Mononuclear cell (primary cell): ENCODE measurements around the gene PAK4. TPM values are rescaled to one million over a fixed set of nuclear protein-coding genes. Genes with fewer than 3 reads are reported as not detected.
A peak's percentile ranks its signal among the peaks of the same experiment; 100 is the strongest.
"Not testable (repeated sequence)": the region's sequence is repeated elsewhere in the genome, so short reads cannot be mapped to it uniquely, and the experiment has no call there.

Source experiments
- H3K27me3 ChIP-seq: 2 replicates; pipeline ENCODE4 v1.6.0; 2011; ENCODE audit warnings: low read length, control low read depth; ENCODE audit not compliant: insufficient read depth
- H3K4me1 ChIP-seq: 2 replicates; pipeline ENCODE4 v1.5.1; 2011; ENCODE audit warnings: mild to moderate bottlenecking, low read length, control low read depth; ENCODE audit not compliant: insufficient read depth
- H3K4me3 ChIP-seq: 2 replicates; pipeline ENCODE4 v1.5.1; 2011; ENCODE audit warnings: mild to moderate bottlenecking, low read length, moderate library complexity
- H3K9me3 ChIP-seq: 2 replicates; pipeline ENCODE4 v1.5.1; 2011; ENCODE audit warnings: low read depth, mild to moderate bottlenecking, control low read depth, low read length
- total RNA-seq: library from RNA; depleted of rRNA; stranded (reverse); fragments of >200 nt; gene quantifications from one replicate; pipeline ENCODE4 v1.2.3, GENCODE V29; 2012

Gene PAK4
- total RNA-seq, 1 donor: 1.5 TPM

- Histone ChIP-seq H3K4me1 (no peaks in the 10 kb centered on the region), H3K4me3 (no peak overlapping the region), H3K9me3 (no peaks in the 10 kb centered on the region), H3K27me3 (no peaks in the 10 kb centered on the region)
Measured at GRCh38 chr19:39115105-39115847, 10.3 kb upstream of the PAK4 start.

GRCh38 chr19:39117023-39117422, 8.6 kb upstream of the PAK4 start:
- not testable (repeated sequence) for H3K27me3 ChIP-seq, H3K9me3 ChIP-seq, H3K4me3 ChIP-seq, H3K4me1 ChIP-seq

- peaks cover 2% of the 10 kb centered on the region for H3K27me3 ChIP-seq
- H3K4me1 ChIP-seq: peaks cover 4% of the 10 kb centered on the region
- H3K4me3 ChIP-seq: no peak overlapping the region
- no peaks in the 10 kb centered on the region for H3K9me3 ChIP-seq
Measured at GRCh38 chr19:39119830-39120229, 5.8 kb upstream of the PAK4 start.

- no peak overlapping the region for H3K4me3 ChIP-seq
Measured at GRCh38 chr19:39122934-39123731, 2.5 kb upstream of the PAK4 start.

DNA sequence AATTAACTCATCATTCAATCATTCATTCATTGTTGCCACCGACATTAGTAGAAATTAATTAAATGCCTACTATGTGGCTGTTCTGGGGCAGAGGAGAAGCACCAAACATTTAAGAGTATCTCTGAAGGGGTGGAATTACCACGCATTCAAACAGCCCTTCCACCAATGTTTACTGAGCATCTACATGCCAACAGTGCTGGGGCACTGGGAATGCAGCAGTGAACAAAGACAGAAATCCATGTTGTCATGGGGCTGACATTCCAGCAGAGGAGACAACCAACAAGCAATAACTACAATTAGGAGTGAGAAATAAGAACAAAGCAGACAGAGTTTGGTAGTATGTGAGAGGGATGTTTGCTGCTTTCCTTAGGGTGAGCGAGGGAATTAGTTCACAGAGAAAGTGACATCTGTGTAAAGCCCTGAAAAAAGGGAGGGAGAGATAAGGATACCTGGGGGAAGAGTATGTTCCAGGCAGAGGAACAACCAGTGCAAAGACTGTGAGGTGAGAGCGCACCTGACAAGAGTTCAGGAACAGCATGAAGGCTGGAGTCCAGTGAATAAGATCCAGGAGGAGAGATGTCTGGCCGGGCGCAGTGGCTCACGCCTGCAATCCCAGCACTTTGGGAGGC, 1.3 kb upstream of the PAK4 start:
- Histone ChIP-seq H3K4me3 (no peak overlapping the region), H3K9me3 (no peaks in the 10 kb centered on the region), H3K4me1 (peaks cover 11% of the 10 kb centered on the region), H3K27me3 (peaks cover 2% of the 10 kb centered on the region)

More at GRCh38 chr19:39122934-39123731, 2.5 kb upstream of the PAK4 start:
- peaks cover 11% of the 10 kb centered on the region for H3K4me1 ChIP-seq
- H3K9me3 ChIP-seq: no peaks in the 10 kb centered on the region
- peaks cover 2% of the 10 kb centered on the region for H3K27me3 ChIP-seq

- H3K27me3 ChIP-seq: peaks cover 2% of the 10 kb centered on the region
- peaks cover 11% of the 10 kb centered on the region for H3K4me1 ChIP-seq
- peak overlapping the region; percentile 68 for H3K4me3 ChIP-seq
- no peaks in the 10 kb centered on the region for H3K9me3 ChIP-seq
Measured at GRCh38 chr19:39125199-39125553, 410 bp upstream of the PAK4 start.

GRCh38 chr19:39126312-39127187, 964 bp downstream of the PAK4 start:
- Histone ChIP-seq H3K27me3 (no peaks in the 10 kb centered on the region), H3K4me3 (peak overlapping the region; percentile 68), H3K4me1 (peaks cover 11% of the 10 kb centered on the region), H3K9me3 (no peaks in the 10 kb centered on the region)

GRCh38 chr19:39127812-39128515, 2.4 kb downstream of the PAK4 start:
- no peaks in the 10 kb centered on the region for H3K27me3 ChIP-seq
- H3K4me3 ChIP-seq: no peak overlapping the region
- peaks cover 11% of the 10 kb centered on the region for H3K4me1 ChIP-seq
- no peaks in the 10 kb centered on the region for H3K9me3 ChIP-seq

DNA sequence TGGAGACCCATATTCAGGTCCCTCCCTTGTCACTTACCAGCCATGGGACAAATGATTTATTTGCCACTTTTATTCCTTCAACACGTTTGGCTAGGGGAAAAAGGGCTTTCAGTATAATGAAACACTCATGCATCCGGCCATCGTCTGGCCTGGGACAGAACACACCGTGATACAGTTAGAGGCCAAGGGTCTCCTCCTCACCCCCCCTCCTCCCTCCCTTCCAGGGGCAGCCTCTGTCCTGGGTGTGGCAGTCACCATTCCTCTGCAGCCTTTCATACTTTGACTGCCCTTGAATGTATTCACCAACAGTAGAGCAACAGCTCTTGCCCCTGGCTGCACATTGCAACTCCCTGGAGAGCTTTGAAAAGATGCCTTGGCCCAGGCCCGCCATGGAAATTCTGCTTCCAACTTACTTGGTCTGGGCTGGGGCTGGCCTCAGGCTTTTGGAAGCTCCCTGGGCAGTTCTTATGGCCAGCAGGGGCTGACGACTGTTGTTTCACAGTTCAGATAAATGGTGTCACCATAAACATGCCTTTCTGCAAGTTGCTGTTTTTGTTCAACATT, 3.0 kb downstream of the PAK4 start:
- Histone ChIP-seq H3K4me3 (no peak overlapping the region), H3K9me3 (no peaks in the 10 kb centered on the region), H3K27me3 (no peaks in the 10 kb centered on the region), H3K4me1 (peaks cover 11% of the 10 kb centered on the region)

DNA sequence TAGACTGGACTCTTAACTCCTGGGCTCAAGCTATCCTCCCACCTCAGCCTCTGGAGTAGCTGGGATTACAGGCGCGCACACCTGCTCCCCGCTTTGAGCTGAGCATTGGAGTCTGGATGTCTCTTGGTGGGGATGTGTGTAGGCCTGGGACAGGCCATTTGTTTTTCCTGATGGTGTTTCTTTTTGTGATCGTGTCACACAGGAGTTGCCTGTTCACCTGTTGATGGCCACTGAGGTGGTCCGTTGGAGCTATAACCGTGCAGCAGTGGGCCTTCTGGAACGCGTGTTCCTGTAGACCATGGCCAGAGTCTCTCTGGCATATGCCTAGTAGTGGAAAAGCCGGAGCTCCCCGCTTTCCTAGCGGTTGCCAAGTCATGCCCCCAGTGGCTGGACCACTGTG, 3.5 kb downstream of the PAK4 start:
- Histone ChIP-seq H3K4me1 (peaks cover 11% of the 10 kb centered on the region), H3K9me3 (no peaks in the 10 kb centered on the region), H3K27me3 (no peaks in the 10 kb centered on the region), H3K4me3 (no peak overlapping the region)

- no peaks in the 10 kb centered on the region for H3K9me3 ChIP-seq
- no peaks in the 10 kb centered on the region for H3K27me3 ChIP-seq
- H3K4me1 ChIP-seq: no peaks in the 10 kb centered on the region
- no peak overlapping the region for H3K4me3 ChIP-seq
Measured at GRCh38 chr19:39130337-39131254, 5.0 kb downstream of the PAK4 start.

- Histone ChIP-seq H3K27me3 (no peaks in the 10 kb centered on the region), H3K4me3 (no peak overlapping the region), H3K9me3 (no peaks in the 10 kb centered on the region), H3K4me1 (no peaks in the 10 kb centered on the region)
Measured at GRCh38 chr19:39131255-39131755, 5.7 kb downstream of the PAK4 start.

GRCh38 chr19:39132344-39132969, 6.9 kb downstream of the PAK4 start:
- Histone ChIP-seq H3K4me1 (no peaks in the 10 kb centered on the region), H3K27me3 (no peaks in the 10 kb centered on the region), H3K9me3 (no peaks in the 10 kb centered on the region), H3K4me3 (no peak overlapping the region)
